GM06990 (cell line): ENCODE results near the gene SSBP2.
A peak's percentile ranks its signal among the peaks of the same experiment; 100 is the strongest.

Experiments used
- DNase-seq: peaks from one replicate; pipeline ENCODE4 v3.0.0-alpha.2; 2011; ENCODE audit not compliant: insufficient read length; ENCODE audit errors: extremely low read depth
- H3K27me3 ChIP-seq: replicated peaks from 2 replicates; pipeline ENCODE4 v1.6.0; 2011; ENCODE audit warnings: low read length; ENCODE audit not compliant: control insufficient read depth, insufficient read depth
- H3K36me3 ChIP-seq: 2 replicates; pipeline ENCODE4 v1.5.1; 2011; ENCODE audit warnings: low read length; ENCODE audit not compliant: control insufficient read depth, insufficient read depth
- H3K4me3 ChIP-seq: replicated peaks from 2 replicates; pipeline ENCODE4 v1.5.1; 2011; ENCODE audit warnings: low read depth, mild to moderate bottlenecking, control low read depth, low read length
- CTCF ChIP-seq: IDR thresholded peaks from 2 replicates; pipeline ENCODE4 v1.5.1; 2011; ENCODE audit warnings: low read length, control low read depth, mild to moderate bottlenecking, inconsistent platforms; ENCODE audit not compliant: insufficient read depth, poor library complexity, severe bottlenecking

SSBP2 gene

GRCh38 chr5:81397176-81397575, 353.7 kb downstream of the SSBP2 start:
- H3K27me3 ChIP-seq = no peaks in the 10 kb centered on the region; the same call in 1 of the 2 replicates
- no peaks in the 10 kb centered on the region for H3K36me3 ChIP-seq
- no peak overlapping the region for H3K4me3 ChIP-seq
- no peak for TF ChIP-seq CTCF
- no peak for DNase-seq

GRCh38 chr5:81395262-81395661, 355.6 kb downstream of the SSBP2 start:
- H3K27me3 ChIP-seq = no peaks in the 10 kb centered on the region; the same call in 1 of the 2 replicates
- TF ChIP-seq CTCF = no peak
- DNase-seq = no peak
- no peaks in the 10 kb centered on the region for H3K36me3 ChIP-seq
- no peak overlapping the region for H3K4me3 ChIP-seq

GRCh38 chr5:81393783-81394718, 356.8 kb downstream of the SSBP2 start, which contains the start of gene ACOT12:
Gene ACOT12 (minus strand): TSS chr5:81394134. CDS start chr5:81394114, 20 bp downstream.
- peak; percentile 9 for DNase-seq
- no peak for TF ChIP-seq CTCF
- H3K4me3 ChIP-seq = no peak within 1 kb of the TSS
- no peaks in the 10 kb centered on the region for H3K36me3 ChIP-seq
- H3K27me3 ChIP-seq = no peaks in the 10 kb centered on the region; the same call in 1 of the 2 replicates

- Histone ChIP-seq H3K36me3 (no peaks in the 10 kb centered on the region), H3K4me3 (no peak overlapping the region), H3K27me3 (no peaks in the 10 kb centered on the region; the same call in 1 of the 2 replicates)
- no peak for DNase-seq
- no peak for TF ChIP-seq CTCF
Observed at GRCh38 chr5:81393430-81393782, 357.5 kb downstream of the SSBP2 start.

- DNase-seq = no peak
- no peak for TF ChIP-seq CTCF
- no peak overlapping the region for H3K4me3 ChIP-seq
- H3K27me3 ChIP-seq = no peaks in the 10 kb centered on the region; the same call in 1 of the 2 replicates
- H3K36me3 ChIP-seq = no peaks in the 10 kb centered on the region
Observed at GRCh38 chr5:81389025-81389424, 361.9 kb downstream of the SSBP2 start.
